Uterus (tissue), 2 donors: ENCODE data around the gene KLHL18.

ENCODE experiments used
- POLR2A ChIP-seq, 2 donors: fragments of 450-650 bp; IDR thresholded peaks; one replicate each; pipeline ENCODE4 v1.6.1; 2016; ENCODE audit warnings: antibody characterized with exemption in 2 of 2, mild to moderate bottlenecking in 1 of 2, moderate library complexity in 1 of 2
- TF ChIP-seq, protein P1 (sequence below), 4 experiments: fragments of 200-600 bp in 2 of 4; fragments of 450-650 bp in 2 of 4; sonication (generic) in 2 of 4; IDR thresholded peaks; one replicate each; pipeline ENCODE4 v1.5.1; 2016 to 2019; ENCODE audit warnings: antibody characterized with exemption in 4 of 4, mild to moderate bottlenecking in 2 of 4, moderate library complexity in 1 of 4

DNA sequence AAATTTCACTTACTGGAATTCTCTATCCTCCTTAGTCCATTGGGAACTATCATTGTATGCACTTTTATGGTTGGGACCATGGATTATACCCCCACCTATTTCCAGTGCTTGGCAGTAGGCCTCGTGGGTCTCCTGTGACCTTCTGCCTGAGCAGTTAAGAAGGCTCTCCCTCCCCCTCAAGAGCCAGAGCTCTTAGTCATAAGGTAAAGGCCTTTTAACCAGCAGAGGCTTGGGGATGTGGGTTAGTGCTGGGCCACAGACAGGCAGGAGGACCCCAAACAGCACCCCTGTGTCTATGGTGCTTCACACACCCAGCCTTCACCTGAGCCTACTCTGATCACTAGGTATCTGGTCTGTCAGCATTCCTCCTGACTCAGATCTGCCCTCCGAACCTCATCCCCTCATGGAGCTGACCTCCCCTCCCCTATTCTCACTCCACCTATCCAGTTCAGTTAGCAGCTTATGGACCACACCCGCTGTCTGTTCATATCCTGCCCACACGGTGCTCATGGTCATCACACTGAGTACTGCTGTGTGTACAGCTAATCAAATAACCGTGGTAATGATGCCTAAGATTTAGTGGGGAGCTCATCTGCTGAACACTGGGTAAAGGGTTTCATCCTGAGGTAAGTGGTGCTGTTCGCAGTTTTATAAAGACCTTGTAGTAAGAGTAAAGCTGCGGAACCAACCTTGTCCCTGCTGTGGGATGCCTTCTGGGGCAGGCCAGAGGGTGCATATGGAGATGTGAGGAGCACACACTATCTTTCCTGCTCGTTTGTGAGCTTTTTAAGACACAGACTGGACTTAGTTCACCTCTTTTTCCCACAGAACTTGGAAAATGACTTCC, 40.9 kb downstream of the KLHL18 start:
- no peak for TF ChIP-seq POLR2A (IDR thresholded peaks at IDR 0.05)
- TF ChIP-seq, protein P1, sequence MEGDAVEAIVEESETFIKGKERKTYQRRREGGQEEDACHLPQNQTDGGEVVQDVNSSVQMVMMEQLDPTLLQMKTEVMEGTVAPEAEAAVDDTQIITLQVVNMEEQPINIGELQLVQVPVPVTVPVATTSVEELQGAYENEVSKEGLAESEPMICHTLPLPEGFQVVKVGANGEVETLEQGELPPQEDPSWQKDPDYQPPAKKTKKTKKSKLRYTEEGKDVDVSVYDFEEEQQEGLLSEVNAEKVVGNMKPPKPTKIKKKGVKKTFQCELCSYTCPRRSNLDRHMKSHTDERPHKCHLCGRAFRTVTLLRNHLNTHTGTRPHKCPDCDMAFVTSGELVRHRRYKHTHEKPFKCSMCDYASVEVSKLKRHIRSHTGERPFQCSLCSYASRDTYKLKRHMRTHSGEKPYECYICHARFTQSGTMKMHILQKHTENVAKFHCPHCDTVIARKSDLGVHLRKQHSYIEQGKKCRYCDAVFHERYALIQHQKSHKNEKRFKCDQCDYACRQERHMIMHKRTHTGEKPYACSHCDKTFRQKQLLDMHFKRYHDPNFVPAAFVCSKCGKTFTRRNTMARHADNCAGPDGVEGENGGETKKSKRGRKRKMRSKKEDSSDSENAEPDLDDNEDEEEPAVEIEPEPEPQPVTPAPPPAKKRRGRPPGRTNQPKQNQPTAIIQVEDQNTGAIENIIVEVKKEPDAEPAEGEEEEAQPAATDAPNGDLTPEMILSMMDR (IDR thresholded peaks at IDR 0.05): no peak
